T-helper 17 cell (primary cell): ENCODE data around the gene EIF4G3. TPM values are rescaled to one million over a fixed set of nuclear protein-coding genes. Genes with fewer than 3 reads are reported as not detected.

ENCODE experiments used
- ATAC-seq: fragments of 150-1000 bp; cut with Tn5 transposase; 2 replicates; pipeline ENCODE4 v1.10.0; 2021; ENCODE audit warnings: mild to moderate bottlenecking, moderate library complexity
- DNase-seq, 3 donors: peaks; one replicate each; pipeline versions ENCODE4 v3.0.0 to v3.0.0-alpha.2; 2020 to 2021
- H3K9me3 ChIP-seq: one replicate; pipeline ENCODE4 v1.7.0; 2013; ENCODE audit warnings: low read length, mild to moderate bottlenecking; ENCODE audit not compliant: control insufficient read depth, poor library complexity, severe bottlenecking
- H3K27ac Mint-ChIP-seq: one replicate; pipeline ENCODE4 v1.8.0; 2022; ENCODE audit warnings: mild to moderate bottlenecking, moderate library complexity, mixed read lengths
- H3K27me3 Mint-ChIP-seq: one replicate; pipeline ENCODE4 v1.8.0; 2022; ENCODE audit warnings: mixed read lengths
- H3K36me3 Mint-ChIP-seq: one replicate; pipeline ENCODE4 v1.8.0; 2022; ENCODE audit warnings: low read depth, mixed read lengths
- H3K4me1 Mint-ChIP-seq: one replicate; pipeline ENCODE4 v1.8.0; 2022; ENCODE audit warnings: mild to moderate bottlenecking, mixed read lengths
- H3K4me3 Mint-ChIP-seq: one replicate; pipeline ENCODE4 v1.8.0; 2022; ENCODE audit warnings: mild to moderate bottlenecking, moderate library complexity, mixed read lengths
- total RNA-seq, 4 donors: library from RNA in 2 of 4; stranded (reverse) in 2 of 4; gene quantifications; one replicate each; pipeline ENCODE4 v1.2.3 and lab custom pipeline; 2022 to 2026

The EIF4G3 gene
- total RNA-seq, 2 donors from 2014 or later: 29.4 to 34.2 TPM

DNA sequence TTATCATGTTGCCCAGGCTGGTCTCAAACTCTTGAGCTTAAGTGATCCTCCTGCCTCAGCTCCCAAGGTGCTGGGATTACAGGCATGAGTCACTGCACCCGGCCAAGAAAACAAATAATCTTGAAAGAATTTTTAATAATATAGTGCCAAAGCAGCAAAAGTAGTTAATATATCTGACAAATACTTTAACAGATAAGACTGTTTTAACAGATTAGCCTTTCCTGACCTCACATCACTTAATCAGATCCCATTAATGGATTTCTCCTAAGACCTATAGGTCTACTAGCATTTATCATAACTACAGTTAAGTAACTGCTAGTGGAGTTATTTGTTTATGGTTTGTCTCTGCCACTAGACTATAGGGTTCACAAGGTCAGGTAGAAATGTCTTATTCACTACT lies 328.5 kb downstream of the EIF4G3 start:
- Mint-ChIP-seq H3K4me3 (no peak overlapping the region), H3K27me3 (no peaks in the 10 kb centered on the region), H3K4me1 (peaks cover 2% of the 10 kb centered on the region), H3K27ac (no peak overlapping the region), H3K36me3 (peaks cover 10% of the 10 kb centered on the region)
- no peak for ATAC-seq
- no peak for DNase-seq
- no peaks in the 10 kb centered on the region for H3K9me3 ChIP-seq

DNA sequence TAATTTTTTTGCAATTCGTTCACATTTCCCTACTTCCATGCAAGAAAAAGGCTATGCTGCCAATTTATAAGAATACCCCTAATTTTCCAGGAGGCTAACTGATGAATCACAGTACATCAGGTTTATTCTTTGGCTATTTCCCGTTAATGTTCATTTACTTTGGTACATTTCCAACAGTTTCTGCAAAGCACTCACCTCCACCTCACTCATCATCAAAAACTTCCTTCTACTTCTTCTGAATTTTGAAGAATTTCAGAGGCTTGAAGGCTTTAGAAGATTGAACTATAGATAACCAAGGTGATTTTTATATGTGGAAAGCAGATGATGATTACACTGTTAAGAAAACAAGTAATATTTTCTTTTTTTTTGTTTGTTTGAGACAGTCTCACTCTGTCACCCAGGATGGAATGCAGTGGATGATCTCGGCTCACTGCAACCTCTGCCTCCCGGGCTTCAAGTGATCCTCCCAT lies 329.1 kb downstream of the EIF4G3 start:
- no peak for DNase-seq
- H3K36me3 Mint-ChIP-seq: peaks cover 10% of the 10 kb centered on the region

DNA sequence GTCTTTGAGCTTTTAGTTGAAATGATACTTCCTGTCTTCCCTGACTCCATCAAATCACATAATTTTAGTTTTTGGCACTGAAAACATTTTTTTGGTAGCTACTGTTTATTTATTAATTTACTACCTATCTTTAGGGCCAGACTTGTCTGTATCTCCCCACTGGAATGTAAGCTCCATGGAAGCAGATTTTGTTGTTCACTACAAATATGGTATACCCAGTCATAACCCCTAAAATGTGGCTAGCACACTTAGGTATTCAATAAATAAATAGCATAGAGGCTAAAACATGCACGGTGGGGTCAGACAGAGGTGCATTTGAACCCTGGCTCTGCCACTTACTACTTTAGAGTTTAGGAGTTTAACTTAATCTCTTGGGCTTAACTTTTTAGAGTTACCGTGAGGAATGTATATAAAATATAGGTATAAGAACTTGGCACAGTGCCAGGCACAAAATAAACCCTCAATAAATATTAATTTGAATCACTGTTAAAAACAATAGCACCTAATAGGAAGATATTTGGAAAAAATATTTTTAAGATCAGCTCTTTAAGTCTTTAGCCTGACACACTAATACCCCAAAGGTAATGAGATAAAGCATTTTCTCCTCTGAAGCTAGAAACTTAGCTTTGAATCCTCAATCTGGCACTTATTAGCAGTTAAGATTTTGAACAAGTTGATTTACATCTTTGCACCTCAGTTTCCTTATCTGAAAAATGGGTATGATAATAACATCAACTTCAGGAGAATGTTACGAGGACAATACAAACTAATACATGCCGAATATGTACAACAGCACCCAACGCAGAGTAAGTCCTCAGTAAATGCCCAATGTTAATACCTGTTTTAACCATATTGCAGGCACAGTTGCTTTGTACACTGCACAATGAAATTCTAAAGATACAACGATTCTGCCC lies 330.0 kb downstream of the EIF4G3 start:
- ATAC-seq (no peak), DNase-seq (no peak)
- no peak overlapping the region for H3K27ac Mint-ChIP-seq
- peaks cover 10% of the 10 kb centered on the region for H3K36me3 Mint-ChIP-seq
- no peaks in the 10 kb centered on the region for H3K9me3 ChIP-seq
- H3K27me3 Mint-ChIP-seq: no peaks in the 10 kb centered on the region
- peaks cover 2% of the 10 kb centered on the region for H3K4me1 Mint-ChIP-seq
- no peak overlapping the region for H3K4me3 Mint-ChIP-seq

More for the DNA sequence above, 329.1 kb downstream of the EIF4G3 start:
- Mint-ChIP-seq H3K4me3 (no peak overlapping the region), H3K27ac (no peak overlapping the region), H3K27me3 (no peaks in the 10 kb centered on the region), H3K4me1 (peaks cover 2% of the 10 kb centered on the region)
- no peaks in the 10 kb centered on the region for H3K9me3 ChIP-seq
- ATAC-seq: no peak

DNA sequence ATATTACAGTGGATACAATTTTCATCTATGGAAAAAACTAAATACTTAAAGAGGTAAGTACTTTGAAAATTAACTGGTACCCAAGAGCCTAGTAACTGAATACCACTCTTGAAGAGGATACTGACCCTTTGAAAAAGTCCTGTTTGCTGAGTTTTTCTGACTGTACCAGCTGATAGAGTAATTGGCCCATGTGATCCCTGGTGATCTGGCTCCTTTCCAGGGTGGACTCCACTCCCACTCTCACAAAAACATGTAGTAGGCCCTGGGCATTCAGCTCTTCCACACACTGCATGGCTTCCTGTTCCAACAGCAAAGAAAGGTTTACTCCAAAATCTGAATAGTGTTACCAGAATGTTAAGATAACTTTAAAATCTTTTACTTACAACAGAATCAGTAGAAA lies 336.0 kb downstream of the EIF4G3 start:
- no peak overlapping the region for H3K4me3 Mint-ChIP-seq
- no peaks in the 10 kb centered on the region for H3K36me3 Mint-ChIP-seq
- H3K27ac Mint-ChIP-seq: no peak overlapping the region
- ATAC-seq (no peak), DNase-seq (no peak)
- H3K27me3 Mint-ChIP-seq: no peaks in the 10 kb centered on the region
- peaks cover 2% of the 10 kb centered on the region for H3K4me1 Mint-ChIP-seq
- no peaks in the 10 kb centered on the region for H3K9me3 ChIP-seq

DNA sequence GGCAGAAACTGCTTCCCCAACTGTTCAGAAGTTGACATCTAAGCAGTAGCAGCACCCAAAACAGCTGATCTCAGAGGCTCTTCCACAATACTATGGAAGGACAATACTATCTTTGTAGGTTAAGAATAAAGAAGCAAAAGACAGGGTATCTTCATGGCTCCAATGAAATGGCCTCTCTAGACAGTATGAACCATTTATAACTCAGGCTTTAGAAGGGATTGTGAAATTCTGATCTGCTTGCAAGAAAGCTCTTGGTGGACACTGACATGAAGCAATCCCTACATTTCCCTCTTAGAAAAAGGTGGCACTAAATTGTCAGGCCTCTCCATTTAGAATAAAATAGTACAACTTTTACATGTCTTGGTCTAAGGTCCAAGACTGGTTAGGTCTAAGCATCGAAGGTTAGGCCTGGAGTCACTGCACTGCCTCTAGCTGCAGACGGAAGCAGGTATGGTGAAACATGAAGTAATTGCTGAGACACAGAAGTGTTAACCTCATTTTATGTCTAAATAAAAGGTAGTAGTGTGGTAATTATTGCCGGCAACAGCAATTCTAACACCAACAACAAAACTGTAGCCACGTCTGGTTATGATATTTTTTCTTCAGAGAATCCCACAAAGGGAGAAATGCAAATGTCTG lies 339.0 kb downstream of the EIF4G3 start:
- no peak overlapping the region for H3K27ac Mint-ChIP-seq
- no peaks in the 10 kb centered on the region for H3K9me3 ChIP-seq
- H3K27me3 Mint-ChIP-seq: no peaks in the 10 kb centered on the region
- H3K36me3 Mint-ChIP-seq: peaks cover 4% of the 10 kb centered on the region
- no peak for DNase-seq
- H3K4me1 Mint-ChIP-seq: no peaks in the 10 kb centered on the region
- no peak for ATAC-seq
- H3K4me3 Mint-ChIP-seq: no peak overlapping the region

DNA sequence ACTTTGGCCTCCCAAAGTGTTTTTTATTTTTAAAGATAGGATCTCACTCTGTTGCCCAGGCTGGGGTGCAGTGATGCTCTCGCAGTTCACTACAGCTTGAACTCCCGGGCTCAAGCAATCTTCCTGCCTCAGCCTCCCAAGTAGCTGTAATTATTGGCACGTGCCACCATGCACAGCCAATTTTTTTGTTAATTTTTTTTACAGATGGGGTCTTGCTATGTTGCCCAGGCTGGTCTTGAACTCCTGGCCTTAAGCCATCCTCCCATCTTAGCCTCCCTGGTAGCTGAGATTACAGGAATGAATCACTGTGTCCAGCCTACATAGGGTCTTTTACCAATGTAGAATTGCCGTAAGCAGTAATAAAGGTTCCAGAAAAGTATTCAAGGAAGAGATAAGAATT lies 340.5 kb downstream of the EIF4G3 start:
- Mint-ChIP-seq H3K36me3 (peaks cover 4% of the 10 kb centered on the region), H3K27ac (no peak overlapping the region), H3K4me1 (no peaks in the 10 kb centered on the region), H3K4me3 (no peak overlapping the region), H3K27me3 (no peaks in the 10 kb centered on the region)
- ATAC-seq (no peak), DNase-seq (no peak)
- no peaks in the 10 kb centered on the region for H3K9me3 ChIP-seq

DNA sequence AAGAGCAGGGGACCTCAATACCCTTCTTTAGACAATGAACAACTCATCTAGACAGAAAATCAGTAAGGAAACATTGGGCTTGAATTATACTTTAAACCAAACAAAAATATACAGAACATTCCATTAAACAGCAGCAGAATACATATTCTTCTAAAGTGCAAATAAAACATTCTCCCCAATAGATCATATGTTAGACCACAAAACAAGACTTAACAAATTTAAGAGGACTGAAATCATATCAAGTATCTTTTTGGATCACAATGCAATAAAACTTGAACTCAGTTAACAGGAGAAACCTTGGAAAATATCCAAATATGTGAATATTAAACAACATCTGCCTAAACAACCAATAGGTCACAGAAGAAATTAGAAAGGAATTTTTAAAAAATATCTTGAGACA lies 341.9 kb downstream of the EIF4G3 start:
- ATAC-seq (no peak), DNase-seq (no peak)
- Mint-ChIP-seq H3K4me3 (no peak overlapping the region), H3K4me1 (no peaks in the 10 kb centered on the region), H3K27me3 (no peaks in the 10 kb centered on the region), H3K36me3 (peaks cover 4% of the 10 kb centered on the region), H3K27ac (no peak overlapping the region)
- H3K9me3 ChIP-seq: no peaks in the 10 kb centered on the region

DNA sequence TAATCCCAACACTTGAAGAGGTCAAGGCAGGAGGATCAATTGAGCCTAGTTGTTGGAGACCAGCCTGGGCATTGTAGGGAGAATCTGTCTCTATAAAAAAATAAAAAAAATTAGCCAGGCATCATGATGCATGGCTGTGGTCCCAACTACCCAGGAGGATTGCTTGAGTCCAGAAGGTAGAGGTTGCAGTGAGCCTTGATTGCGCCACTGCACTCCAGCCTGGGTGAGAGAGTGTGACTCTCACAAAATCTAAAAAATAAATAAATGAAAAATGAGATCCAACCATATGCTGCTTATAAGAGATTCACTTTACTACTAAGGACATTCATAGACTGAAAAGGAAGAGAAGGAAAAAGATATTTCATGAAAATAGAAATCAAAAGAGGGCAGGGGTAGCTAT lies 342.5 kb downstream of the EIF4G3 start:
- peaks cover 4% of the 10 kb centered on the region for H3K36me3 Mint-ChIP-seq
- no peak for DNase-seq
- H3K4me1 Mint-ChIP-seq: no peaks in the 10 kb centered on the region
- no peak overlapping the region for H3K4me3 Mint-ChIP-seq
- ATAC-seq: no peak
- H3K9me3 ChIP-seq: no peaks in the 10 kb centered on the region
- no peak overlapping the region for H3K27ac Mint-ChIP-seq
- no peaks in the 10 kb centered on the region for H3K27me3 Mint-ChIP-seq

DNA sequence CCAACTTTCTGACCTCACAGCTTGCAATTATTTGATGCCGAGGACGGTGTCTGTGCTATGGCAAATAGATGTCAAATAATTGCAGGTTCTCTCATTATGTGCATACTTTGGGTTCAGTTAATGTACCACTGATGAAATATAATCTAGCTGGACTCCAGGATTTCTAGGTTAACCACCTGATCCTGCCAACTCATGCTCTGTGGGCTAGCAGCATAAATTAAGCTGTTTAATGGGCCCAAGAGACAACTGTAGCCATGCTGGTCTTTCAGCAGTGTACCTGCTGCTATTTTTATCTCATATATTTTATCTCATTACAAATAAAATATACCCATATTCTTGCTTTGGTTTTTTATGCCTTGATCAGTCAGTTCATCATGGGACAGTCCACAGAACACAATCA lies 346.3 kb downstream of the EIF4G3 start:
- Mint-ChIP-seq H3K4me1 (no peaks in the 10 kb centered on the region), H3K36me3 (peaks cover 4% of the 10 kb centered on the region), H3K27ac (no peak overlapping the region), H3K27me3 (no peaks in the 10 kb centered on the region), H3K4me3 (no peak overlapping the region)
- ATAC-seq: no peak
- H3K9me3 ChIP-seq: no peaks in the 10 kb centered on the region
- DNase-seq: no peak

DNA sequence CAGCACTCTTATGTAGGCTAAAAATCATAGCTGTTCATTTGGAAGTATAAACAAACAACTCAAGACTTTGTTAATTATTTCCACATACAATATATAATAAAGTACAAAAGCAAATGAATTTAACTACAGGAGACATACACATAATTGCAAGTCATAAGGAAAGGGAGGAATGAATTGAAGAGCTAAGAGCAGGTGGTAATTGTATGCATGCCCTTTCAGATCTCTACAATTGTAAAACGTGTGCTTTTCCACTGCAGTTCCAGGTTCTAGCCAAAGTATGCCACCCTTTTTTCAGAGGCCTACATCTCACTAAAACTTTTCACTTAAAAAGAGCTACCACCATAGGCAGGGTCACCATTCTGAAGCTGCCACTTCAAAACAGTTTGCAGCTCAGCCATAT lies 346.8 kb downstream of the EIF4G3 start:
- DNase-seq (no peak), ATAC-seq (no peak)
- Mint-ChIP-seq H3K27me3 (no peaks in the 10 kb centered on the region), H3K27ac (no peak overlapping the region), H3K4me1 (no peaks in the 10 kb centered on the region), H3K4me3 (no peak overlapping the region), H3K36me3 (peaks cover 4% of the 10 kb centered on the region)
- no peaks in the 10 kb centered on the region for H3K9me3 ChIP-seq

DNA sequence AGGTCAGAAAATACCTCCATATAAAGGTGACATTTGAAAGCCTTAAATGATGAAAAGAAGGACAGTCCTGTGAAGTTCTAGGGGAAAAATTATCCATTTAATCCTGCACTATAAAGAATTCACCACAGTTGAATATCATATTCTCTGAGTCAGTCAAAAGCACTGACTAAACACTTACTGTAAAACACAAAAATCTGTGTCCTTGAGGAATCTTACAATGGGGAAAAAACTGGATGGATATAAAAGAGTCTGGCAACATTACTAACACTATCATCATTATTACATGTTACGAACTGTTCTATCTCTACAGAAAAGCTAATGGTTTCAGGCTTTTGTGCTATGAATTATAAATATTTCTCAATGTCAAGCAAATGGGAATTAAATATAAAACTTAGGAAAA lies 347.2 kb downstream of the EIF4G3 start:
- Mint-ChIP-seq H3K4me1 (no peaks in the 10 kb centered on the region), H3K27me3 (no peaks in the 10 kb centered on the region), H3K27ac (no peak overlapping the region), H3K4me3 (no peak overlapping the region), H3K36me3 (peaks cover 3% of the 10 kb centered on the region)
- DNase-seq: no peak
- no peak for ATAC-seq
- H3K9me3 ChIP-seq: no peaks in the 10 kb centered on the region

DNA sequence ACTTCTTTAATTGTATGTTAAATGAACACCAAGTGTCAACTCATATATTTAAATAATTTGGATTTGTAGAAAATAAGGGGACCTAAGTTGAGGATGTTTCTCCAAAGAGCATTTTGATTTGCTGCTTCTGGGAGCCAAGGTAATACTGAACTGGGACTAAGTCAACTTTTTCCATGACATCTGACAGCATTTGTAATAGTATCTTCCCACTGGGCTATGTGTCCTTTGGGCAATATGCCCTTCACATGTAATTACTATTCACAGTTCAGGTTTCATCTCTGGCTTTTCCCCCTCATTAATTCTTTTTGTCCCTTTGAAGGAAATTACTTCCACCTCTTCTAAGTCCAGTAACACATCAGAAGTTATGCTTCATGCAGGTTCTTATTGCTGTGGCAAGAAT lies 352.9 kb downstream of the EIF4G3 start:
- Mint-ChIP-seq H3K4me1 (peaks cover 6% of the 10 kb centered on the region), H3K27ac (no peak overlapping the region), H3K4me3 (no peak overlapping the region), H3K27me3 (no peaks in the 10 kb centered on the region), H3K36me3 (peaks cover 2% of the 10 kb centered on the region)
- H3K9me3 ChIP-seq: no peaks in the 10 kb centered on the region
- ATAC-seq (no peak), DNase-seq (no peak)

DNA sequence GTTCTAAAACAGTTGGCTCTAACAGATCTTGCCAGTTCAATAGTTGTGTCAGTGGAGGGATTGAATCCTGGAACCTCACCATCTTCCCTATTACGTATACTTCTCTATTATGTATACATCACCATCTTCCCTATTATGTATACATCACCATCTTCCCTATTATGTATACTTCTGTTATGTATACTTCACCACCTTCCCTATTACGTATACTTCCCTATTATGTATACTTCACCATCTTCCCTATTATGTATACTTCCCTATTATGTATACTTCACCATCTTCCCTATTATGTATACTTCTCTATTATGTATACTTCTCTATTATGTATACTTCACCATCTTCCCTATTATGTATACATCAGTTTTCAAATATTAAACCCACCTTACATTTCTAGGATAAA lies 355.2 kb downstream of the EIF4G3 start:
- no peaks in the 10 kb centered on the region for H3K27me3 Mint-ChIP-seq
- no peak overlapping the region for H3K27ac Mint-ChIP-seq
- ATAC-seq: no peak
- H3K4me1 Mint-ChIP-seq: peaks cover 6% of the 10 kb centered on the region
- H3K4me3 Mint-ChIP-seq: no peak overlapping the region
- H3K36me3 Mint-ChIP-seq: peaks cover 2% of the 10 kb centered on the region
- no peak for DNase-seq
- H3K9me3 ChIP-seq: no peaks in the 10 kb centered on the region

DNA sequence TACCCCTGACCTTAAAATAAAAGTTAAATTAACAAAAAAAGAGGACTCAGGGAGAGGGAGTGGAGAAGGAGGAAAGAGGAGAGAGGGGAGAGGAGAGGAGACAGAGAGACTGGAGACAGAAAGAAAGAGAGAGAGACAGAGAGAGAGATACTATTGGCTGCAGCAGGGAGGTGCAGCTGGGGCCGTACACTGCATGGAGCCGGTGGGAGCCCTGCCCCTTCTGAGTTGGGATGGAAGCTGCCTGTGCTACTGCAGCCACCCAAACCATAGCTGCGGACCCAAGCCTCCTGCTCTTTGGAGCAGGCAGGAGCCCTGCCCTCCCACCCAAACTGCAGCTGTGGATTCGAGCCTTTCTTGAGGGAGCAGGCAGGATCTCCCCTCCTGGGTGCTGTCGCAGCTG lies 356.9 kb downstream of the EIF4G3 start:
- H3K4me1 Mint-ChIP-seq: peaks cover 6% of the 10 kb centered on the region
- ATAC-seq (no peak), DNase-seq (no peak)
- peaks cover 2% of the 10 kb centered on the region for H3K36me3 Mint-ChIP-seq
- H3K27me3 Mint-ChIP-seq: no peaks in the 10 kb centered on the region
- H3K9me3 ChIP-seq: no peaks in the 10 kb centered on the region
- no peak overlapping the region for H3K4me3 Mint-ChIP-seq
- no peak overlapping the region for H3K27ac Mint-ChIP-seq
